Vagina (tissue), 2 donors: ENCODE data around the gene EXPH5. TPM values are rescaled to one million over a fixed set of nuclear protein-coding genes. Genes with fewer than 3 reads are reported as not detected.
A peak's percentile ranks its signal among the peaks of the same experiment; 100 is the strongest.

Experiments used
- DNase-seq, 2 donors: peaks; one replicate each; pipeline ENCODE4 v3.0.0-alpha.2; 2017; ENCODE audit errors: extremely low spot score in 2 of 2
- H3K27ac ChIP-seq: fragments of 200-600 bp; sonication (generic); one replicate; pipeline ENCODE4 v1.5.1; 2019
- H3K27me3 ChIP-seq: fragments of 200-600 bp; sonication (generic); one replicate; pipeline ENCODE4 v1.5.1; 2019
- H3K36me3 ChIP-seq, 2 donors: fragments of 200-600 bp; sonication (generic); one replicate each; pipeline ENCODE4 v1.5.1; 2017 to 2019
- H3K4me1 ChIP-seq: fragments of 200-600 bp; sonication (generic); one replicate; pipeline ENCODE4 v1.5.1; 2019
- H3K4me3 ChIP-seq, 2 donors: fragments of 200-600 bp; sonication (generic); 1 replicate in 1 of 2; 2 replicates in 1 of 2; pipeline ENCODE4 v1.5.1; 2016 to 2019
- H3K9me3 ChIP-seq: fragments of 200-600 bp; sonication (generic); one replicate; pipeline ENCODE4 v1.5.1; 2019
- CTCF ChIP-seq, 3 experiments: fragments of 450-650 bp in 2 of 3; fragments of 200-600 bp in 1 of 3; sonication (generic) in 1 of 3; IDR thresholded peaks; one replicate each; pipeline ENCODE4 v1.5.1; 2017 to 2019; ENCODE audit warnings: antibody characterized with exemption in 3 of 3, mild to moderate bottlenecking in 2 of 3, moderate library complexity in 2 of 3
- POLR2A ChIP-seq, 2 donors: fragments of 450-650 bp; IDR thresholded peaks; one replicate each; pipeline ENCODE4 v1.6.1; 2017; ENCODE audit warnings: antibody characterized with exemption in 2 of 2, mild to moderate bottlenecking in 2 of 2, moderate library complexity in 2 of 2
- POLR2AphosphoS5 ChIP-seq, 2 donors: sonication (generic); formaldehyde crosslinking; IDR thresholded peaks; one replicate each; pipeline ENCODE4 v1.9.0; 2017; ENCODE audit warnings: antibody characterized with exemption in 2 of 2, mild to moderate bottlenecking in 2 of 2, low read depth in 1 of 2; ENCODE audit not compliant: insufficient read depth in 1 of 2
- intact Hi-C: fragments of 100-400 bp; cut with DNase I; formaldehyde crosslinking; loops from one replicate; pipeline ENCODE4 v1.15.1; 2023
- total RNA-seq: library from RNA; depleted of rRNA; stranded (reverse); fragments of >200 nt; gene quantifications from one replicate; pipeline ENCODE4 v1.2.3, GENCODE V29; 2016

Gene EXPH5
- total RNA-seq, 1 donor from 2014 or later, result 16.7 TPM

GRCh38 chr11:108571001-108571400, 22.6 kb downstream of the EXPH5 start:
- intact Hi-C loops, result no loop called here
- H3K4me1 ChIP-seq, result peaks cover 2% of the 10 kb centered on the region
- no peak overlapping the region for H3K27ac ChIP-seq
- H3K9me3 ChIP-seq, result no peaks in the 10 kb centered on the region
- H3K27me3 ChIP-seq, result no peaks in the 10 kb centered on the region
- H3K36me3 ChIP-seq, result no peaks in the 10 kb centered on the region
- no peak overlapping the region for H3K4me3 ChIP-seq
- TF ChIP-seq CTCF (IDR thresholded peaks at IDR 0.05) (no peak), POLR2A (IDR thresholded peaks at IDR 0.05) (no peak), POLR2AphosphoS5 (IDR thresholded peaks at IDR 0.05; ENCODE audit: insufficient read depth in 1 of 2, low read depth in 1 of 2) (peak in 1 of 2 donors; percentile 31)
- DNase-seq, result no peak

GRCh38 chr11:108569896-108570295, 23.7 kb downstream of the EXPH5 start:
- DNase-seq, result no peak
- TF ChIP-seq POLR2A (IDR thresholded peaks at IDR 0.05) (no peak), CTCF (IDR thresholded peaks at IDR 0.05) (no peak), POLR2AphosphoS5 (IDR thresholded peaks at IDR 0.05; ENCODE audit: insufficient read depth in 1 of 2, low read depth in 1 of 2) (no peak)
- no peaks in the 10 kb centered on the region for H3K9me3 ChIP-seq
- H3K27ac ChIP-seq, result no peak overlapping the region
- no peak overlapping the region for H3K4me3 ChIP-seq
- H3K4me1 ChIP-seq, result peaks cover 5% of the 10 kb centered on the region
- H3K27me3 ChIP-seq, result no peaks in the 10 kb centered on the region
- H3K36me3 ChIP-seq, result no peaks in the 10 kb centered on the region
- intact Hi-C loops, result no loop called here

GRCh38 chr11:108568195-108568858, 25.2 kb downstream of the EXPH5 start:
- intact Hi-C loops, result no loop called here
- no peak for DNase-seq
- peaks cover 5% of the 10 kb centered on the region for H3K4me1 ChIP-seq
- H3K36me3 ChIP-seq, result no peaks in the 10 kb centered on the region
- no peaks in the 10 kb centered on the region for H3K9me3 ChIP-seq
- H3K27ac ChIP-seq, result no peak overlapping the region
- TF ChIP-seq POLR2AphosphoS5 (IDR thresholded peaks at IDR 0.05; ENCODE audit: insufficient read depth in 1 of 2, low read depth in 1 of 2), result no peak
- no peak for TF ChIP-seq POLR2A (IDR thresholded peaks at IDR 0.05)
- no peak for TF ChIP-seq CTCF (IDR thresholded peaks at IDR 0.05)
- no peaks in the 10 kb centered on the region for H3K27me3 ChIP-seq
- H3K4me3 ChIP-seq, result no peak overlapping the region

GRCh38 chr11:108565653-108566052, 27.9 kb downstream of the EXPH5 start:
- intact Hi-C loops, result no loop called here
- Histone ChIP-seq H3K36me3 (no peaks in the 10 kb centered on the region), H3K4me3 (no peak overlapping the region), H3K27me3 (no peaks in the 10 kb centered on the region), H3K9me3 (no peaks in the 10 kb centered on the region), H3K27ac (no peak overlapping the region), H3K4me1 (peaks cover 12% of the 10 kb centered on the region)
- DNase-seq, result no peak
- TF ChIP-seq POLR2A (IDR thresholded peaks at IDR 0.05) (no peak), CTCF (IDR thresholded peaks at IDR 0.05) (no peak), POLR2AphosphoS5 (IDR thresholded peaks at IDR 0.05; ENCODE audit: insufficient read depth in 1 of 2, low read depth in 1 of 2) (no peak)

GRCh38 chr11:108562746-108563581, 30.6 kb downstream of the EXPH5 start:
- Histone ChIP-seq H3K27ac (no peak overlapping the region), H3K4me3 (no peak overlapping the region), H3K4me1 (peaks cover 12% of the 10 kb centered on the region), H3K9me3 (no peaks in the 10 kb centered on the region), H3K27me3 (no peaks in the 10 kb centered on the region), H3K36me3 (no peaks in the 10 kb centered on the region)
- intact Hi-C loops, result no loop called here
- no peak for TF ChIP-seq POLR2A (IDR thresholded peaks at IDR 0.05)
- no peak for TF ChIP-seq CTCF (IDR thresholded peaks at IDR 0.05)
- no peak for TF ChIP-seq POLR2AphosphoS5 (IDR thresholded peaks at IDR 0.05; ENCODE audit: insufficient read depth in 1 of 2, low read depth in 1 of 2)
- no peak for DNase-seq
